NOMO-1 treated with dmso at 0.1 percent for 144 hours (cell line): Measurements from ENCODE around the gene C9.
"Not testable (repeated sequence)": the region's sequence is repeated elsewhere in the genome, so short reads cannot be mapped to it uniquely, and the experiment has no call there.

Experiments used
- DNase-seq: peaks from one replicate; lab custom pipeline; 2025; ENCODE audit not compliant: unreplicated experiment; lab: John Stamatoyannopoulos, UW

Gene C9

DNA sequence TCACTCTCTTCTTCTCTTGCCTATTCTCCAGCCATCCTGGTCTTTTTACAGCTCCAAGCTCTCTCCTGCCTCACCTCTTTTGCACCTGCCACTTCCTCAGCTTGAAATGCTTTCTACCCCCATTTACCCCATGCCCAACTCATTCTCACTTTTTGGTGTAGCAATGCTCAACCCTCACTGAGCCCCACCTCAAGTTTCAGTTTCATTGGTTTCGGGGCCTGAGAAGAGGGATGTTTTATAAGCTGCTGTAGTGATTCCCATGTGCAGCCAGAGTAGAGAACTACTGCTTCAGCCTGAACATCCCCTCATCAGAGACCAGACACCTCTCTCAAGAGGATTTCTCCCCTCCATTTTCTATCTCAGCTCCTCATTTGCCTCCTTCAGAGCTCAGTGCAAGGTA lies 99.8 kb downstream of the C9 start:
- peak; percentile 72 for DNase-seq

DNA sequence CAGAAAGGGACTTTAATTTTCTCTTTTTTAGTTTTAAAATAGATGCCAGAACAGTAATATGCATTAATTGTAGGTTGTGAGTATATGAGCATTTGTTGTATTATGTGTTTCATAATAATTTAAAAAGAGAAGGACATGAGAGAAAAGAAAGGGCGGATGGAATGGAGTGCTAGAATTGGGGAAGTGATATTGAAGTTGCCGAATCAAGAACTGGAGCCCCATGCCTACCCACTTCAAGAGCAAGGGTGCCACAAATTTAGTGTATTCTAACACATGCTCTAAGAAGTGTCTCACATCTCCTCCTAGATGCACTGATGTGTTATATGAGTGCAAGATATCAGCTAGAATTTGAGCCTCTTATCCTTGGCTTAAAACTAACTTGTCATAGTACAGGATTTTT lies 101.3 kb downstream of the C9 start:
- peak; percentile 89 for DNase-seq

DNA sequence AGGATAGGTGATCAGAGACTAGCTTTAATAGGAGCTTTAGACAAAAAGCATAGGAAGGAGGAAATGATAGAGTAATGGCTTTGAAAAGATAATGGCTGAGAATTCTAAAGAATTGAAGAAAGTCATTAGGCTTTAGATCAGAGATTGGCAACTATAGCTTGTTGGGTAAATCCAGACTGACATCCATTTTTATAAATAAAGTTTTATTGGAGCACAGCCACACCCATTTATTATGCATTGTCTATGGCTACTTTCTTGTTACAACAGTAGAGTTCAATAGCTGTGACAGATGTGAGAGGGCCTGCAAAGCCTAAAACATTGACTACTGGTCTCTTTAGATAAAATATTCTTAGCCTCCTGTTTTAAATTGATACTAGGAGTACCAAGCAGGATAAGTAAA lies 104.2 kb downstream of the C9 start:
- no peak for DNase-seq

DNA sequence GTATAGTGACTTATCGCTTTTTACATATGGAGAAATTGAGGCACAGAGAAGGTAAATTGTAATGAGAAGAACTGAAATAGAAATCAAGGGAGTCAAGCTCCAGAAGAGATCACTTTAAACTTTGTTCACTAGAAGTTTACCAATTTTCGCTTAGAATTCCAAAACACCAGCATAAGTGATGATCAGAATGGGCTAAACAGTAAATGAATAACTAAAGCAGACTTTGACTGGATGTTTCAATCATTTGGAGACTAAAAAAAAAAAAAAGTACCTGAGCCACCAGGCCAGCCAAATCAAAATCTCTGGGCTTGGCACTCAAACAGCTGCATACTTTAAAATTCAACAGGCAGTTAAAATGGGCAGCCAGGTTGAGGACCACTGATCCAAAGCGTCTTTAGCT lies 106.7 kb downstream of the C9 start:
- DNase-seq: no peak

DNA sequence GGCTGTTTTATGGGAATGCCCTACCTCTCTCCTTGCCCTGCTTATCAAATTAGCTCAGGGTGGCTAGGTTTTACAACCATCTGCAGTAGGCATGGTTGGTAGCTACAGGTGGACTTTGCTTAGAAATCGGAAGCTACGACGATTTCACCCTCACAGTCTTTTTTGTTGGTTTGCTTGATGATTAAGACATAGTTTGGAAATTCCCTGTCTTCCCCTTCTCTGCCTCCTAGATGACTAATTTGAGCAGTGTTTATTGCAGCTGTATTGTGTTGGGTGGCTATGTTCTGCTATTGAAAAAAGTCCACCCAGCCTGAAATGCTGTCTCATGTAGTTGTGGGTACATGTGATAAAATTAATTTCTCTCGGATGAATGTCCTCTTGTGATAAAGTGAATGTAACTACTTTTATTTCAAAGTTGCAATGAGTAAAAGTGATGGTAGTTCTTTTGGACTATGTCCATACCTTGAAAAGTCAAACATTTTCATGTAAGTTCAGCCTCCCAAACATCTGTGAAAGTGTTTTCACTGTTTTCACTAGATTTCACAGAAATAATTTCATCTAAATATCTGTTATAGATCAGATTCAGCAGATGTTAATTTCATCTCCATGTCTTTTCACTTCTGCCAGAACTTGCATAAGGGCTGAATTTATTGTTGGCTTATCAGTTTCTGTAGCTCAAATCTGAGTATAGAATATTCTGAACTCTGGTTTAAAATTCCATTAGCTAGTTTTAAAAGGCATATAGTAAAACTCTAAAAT lies 107.6 kb downstream of the C9 start:
- peak; percentile 67 for DNase-seq

DNA sequence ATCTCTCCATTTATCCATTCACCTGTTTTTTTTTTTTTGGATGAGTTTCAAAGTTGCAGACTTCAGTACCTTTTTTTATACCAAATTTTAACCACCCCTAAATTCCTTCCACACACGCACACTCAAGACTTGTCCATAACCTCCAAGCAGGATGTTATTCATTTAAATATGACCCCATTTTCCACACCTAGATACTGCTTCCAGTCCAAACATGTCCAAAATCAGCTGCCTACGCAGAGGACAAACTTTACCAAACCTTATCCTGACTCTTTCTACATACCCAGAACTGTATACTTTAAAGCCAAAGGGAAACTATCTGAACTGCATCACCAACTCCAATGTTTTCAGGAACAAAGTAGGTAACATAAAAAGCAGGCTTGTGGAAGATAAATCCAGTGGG lies 108.9 kb downstream of the C9 start:
- no peak for DNase-seq

DNA sequence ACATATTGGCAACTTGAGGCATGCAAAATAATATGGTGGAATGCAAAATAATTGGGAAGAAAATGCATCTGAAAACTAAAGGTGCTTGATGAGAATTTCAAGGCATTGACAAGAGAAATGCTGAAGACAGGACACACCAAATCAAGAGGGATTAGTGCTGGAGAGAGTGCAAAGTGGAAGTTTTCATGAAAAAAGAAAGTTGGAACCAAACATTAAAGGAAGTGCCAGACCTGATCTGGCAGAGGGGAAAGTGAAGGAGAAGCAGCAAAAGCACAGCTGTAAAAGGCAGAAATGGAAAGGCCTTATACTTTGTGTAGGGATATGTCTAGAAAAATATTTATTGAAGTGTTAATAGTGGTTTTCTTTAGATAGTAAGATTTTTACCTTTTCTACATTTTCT lies 109.6 kb downstream of the C9 start:
- DNase-seq: no peak

DNA sequence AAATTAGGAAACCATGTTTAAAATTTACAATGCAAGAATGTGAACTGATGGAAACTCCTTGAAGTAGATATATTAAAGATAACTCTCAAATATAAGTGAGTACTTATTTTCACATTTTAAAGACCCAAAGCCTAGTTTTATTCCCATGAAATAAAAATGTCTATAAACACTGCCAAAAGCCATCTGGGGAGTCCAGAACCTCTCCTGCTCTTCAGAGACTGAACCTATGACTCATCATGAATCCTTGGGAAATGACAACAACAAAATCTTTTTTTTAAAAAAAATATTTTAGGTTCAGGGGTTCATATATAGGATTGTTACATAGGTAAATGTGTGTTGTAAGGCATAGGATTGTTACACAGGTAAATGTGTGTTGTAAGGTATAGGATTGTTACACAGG lies 111.1 kb downstream of the C9 start:
- DNase-seq: no peak

DNA sequence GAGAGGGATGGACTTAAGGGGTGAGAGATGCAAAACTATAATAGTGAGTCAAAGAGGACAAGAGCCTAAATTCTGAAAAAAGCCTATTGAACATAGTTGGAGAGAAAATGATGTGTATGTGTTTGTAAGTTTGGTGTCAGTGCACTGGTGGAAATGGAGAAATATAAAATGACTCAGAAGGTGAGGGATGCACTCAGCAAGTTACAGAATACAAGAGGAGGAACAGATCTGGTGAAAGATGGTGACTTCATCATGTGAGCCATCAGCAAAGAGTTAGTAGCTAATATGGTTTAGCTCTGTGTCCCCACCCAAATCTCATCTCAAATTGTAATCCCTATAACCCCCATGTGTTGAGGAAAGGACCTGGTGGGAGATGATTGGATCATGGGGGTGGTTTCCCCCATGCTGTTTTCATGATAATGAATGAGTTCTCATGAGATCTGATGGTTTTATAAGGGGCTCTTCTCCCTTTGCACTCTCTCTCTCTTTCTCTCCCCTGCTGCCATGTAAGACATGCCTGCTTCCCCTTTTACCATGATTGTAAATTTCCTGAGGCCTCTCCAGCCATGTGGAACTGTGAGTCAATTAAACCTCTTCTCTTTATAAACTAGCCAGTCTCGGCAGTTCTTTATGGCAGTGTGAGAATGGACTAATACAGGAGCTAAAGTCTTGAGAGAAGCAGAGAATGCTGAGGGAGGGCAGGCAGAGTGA lies 114.6 kb downstream of the C9 start:
- DNase-seq: peak; percentile 43

DNA sequence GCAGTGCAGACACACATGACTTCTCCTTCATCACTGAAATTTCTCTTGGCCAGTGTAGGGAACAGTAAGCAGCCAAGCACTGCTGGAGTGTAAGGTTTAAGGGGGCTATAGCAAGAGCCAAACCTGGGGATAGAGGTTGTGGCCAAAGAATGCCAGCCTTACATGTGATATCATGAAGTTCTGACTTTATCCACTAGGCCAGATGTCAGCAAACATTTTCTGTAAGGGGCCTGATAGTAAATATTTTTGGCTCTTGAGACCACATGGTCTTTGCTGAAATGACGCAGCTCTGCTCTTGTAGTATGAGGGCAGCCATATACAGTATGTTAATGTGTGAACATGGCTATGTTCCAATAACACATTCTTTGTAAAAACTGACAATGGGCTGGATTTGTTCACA lies 115.2 kb downstream of the C9 start:
- DNase-seq: no peak

DNA sequence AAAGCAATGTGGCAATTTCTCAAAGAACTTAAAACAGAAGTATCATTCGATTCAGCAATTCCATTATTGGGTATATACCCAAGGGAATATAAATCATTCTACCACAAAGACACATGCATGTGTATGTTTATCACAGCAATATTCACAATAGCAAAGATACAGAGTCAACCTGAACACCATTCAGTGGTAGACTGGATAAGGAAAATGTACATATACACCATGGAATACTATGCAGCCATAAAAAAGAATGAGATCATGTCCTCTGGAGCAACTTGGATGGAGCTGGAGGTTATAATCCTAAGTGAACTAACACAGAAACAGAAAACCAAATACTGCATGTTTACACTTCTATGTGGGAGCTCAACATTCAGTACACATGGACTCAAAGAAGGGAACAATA lies 123.5 kb downstream of the C9 start:
- DNase-seq: no peak

DNA sequence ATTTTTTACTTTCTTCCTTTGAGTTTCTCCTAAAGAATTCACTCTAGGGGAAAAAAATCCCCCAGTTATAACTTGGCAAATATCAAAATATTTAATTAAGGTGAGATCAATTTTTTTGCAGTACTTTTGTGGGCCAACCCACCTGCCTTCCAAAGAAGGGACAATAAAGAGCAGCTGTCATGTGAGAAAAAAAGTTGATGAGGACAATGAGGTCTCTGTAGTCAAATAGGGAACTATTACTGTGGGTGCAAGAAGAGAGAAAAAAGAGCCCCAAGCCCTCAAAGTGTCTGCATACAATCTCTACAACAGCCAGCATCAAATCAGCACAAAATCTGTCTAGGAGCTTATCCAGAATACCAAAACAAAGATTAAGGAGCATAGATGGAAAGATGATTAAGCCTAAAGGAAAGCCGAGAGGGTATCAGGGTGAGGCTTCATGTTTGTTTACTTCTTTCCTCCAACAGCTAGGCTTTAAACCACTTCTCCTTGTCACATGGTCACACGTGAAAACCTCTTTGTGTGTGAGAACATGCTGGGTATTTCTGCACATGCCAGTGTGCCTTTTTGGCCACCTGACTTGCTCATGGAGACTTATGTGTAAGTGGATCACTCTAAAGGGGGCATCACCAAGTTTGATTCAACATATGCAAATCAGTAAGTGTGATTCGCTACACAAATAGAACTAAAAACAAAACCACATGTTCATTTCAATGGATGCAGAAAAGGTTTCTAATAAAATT lies 125.8 kb downstream of the C9 start:
- no peak for DNase-seq

DNA sequence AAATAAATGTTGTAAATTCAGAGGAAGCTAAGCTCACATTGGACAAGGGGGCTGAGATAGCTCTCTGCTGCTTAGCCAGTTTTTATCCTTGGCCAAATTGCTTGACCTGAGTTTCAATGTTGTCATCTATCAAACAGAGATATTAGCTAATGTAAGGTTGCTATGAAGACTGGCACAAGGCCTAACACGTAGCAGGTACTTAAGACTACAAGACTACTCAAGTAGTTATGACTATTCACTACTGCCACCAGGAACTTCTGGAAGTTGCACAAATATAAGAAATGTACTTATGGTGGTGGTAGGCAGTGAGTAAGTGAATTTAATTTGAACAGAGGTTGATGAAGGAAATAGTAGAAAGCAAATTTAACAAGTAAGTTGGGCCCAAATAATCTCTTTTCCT lies 127.6 kb downstream of the C9 start:
- DNase-seq: no peak

DNA sequence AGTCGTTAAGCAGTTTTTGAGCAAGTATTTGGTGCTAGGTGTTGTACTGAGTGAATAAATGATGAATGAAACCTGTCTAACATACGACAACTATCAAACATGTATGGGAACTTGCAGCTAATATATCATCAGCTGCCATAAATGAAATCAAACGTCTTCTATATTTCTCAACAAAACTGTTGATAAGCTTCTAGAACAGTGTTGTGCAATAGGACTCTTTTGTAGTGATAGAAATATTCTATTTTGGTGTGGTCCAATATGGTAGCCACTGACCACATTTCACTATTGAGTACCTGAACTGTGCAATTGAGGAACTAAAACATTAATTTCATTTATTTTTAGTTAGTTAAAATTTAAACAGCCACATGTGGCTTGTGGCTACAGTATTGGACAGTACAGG lies 128.6 kb downstream of the C9 start:
- peak; percentile 59 for DNase-seq

DNA sequence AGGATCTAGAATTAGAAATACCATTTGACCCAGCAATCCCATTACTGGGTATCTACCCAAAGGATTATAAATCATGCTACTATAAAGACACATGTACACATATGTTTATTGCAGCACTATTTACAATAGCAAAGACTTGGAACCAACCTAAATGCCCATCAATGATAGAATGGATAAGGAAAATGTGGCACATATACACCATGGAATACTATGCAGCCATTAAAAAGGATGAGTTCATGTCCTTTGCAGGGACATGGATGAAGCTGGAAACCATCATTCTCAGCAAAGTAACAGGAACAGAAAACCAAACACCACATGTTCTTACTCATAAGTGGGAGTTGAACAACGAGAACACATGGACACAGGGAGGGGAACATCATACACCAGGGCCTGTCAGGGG lies 129.8 kb downstream of the C9 start:
- DNase-seq: not testable (repeated sequence)
